ENCODE results near the gene HIKESHI. TPM values are rescaled to one million over a fixed set of nuclear protein-coding genes. Genes with fewer than 3 reads are reported as not detected.

The HIKESHI gene
- total RNA-seq, 1 experiment from 2014 or later, result 69.9 TPM

GRCh38 chr11:86374586-86374985 is 72.5 kb downstream of the HIKESHI start, which contains the start of gene CCDC81:
Gene CCDC81, plus strand, starts transcription at chr11:86374887. Its CDS starts 277 bp downstream, at chr11:86375164.
- DNase-seq (ENCODE audit: low read depth), result no peak

- no peak for DNase-seq (ENCODE audit: low read depth)
Measured at GRCh38 chr11:86377972-86378371, 75.9 kb downstream of the HIKESHI start.

- DNase-seq (ENCODE audit: low read depth), result no peak
Measured at GRCh38 chr11:86380295-86381059, 78.4 kb downstream of the HIKESHI start.

- no peak for DNase-seq (ENCODE audit: low read depth)
Measured at GRCh38 chr11:86383041-86383955, 81.3 kb downstream of the HIKESHI start.

- no peak for DNase-seq (ENCODE audit: low read depth)
Measured at GRCh38 chr11:86386283-86386682, 84.2 kb downstream of the HIKESHI start.

- no peak for DNase-seq (ENCODE audit: low read depth)
Measured at GRCh38 chr11:86386746-86387145, 84.7 kb downstream of the HIKESHI start.

DNA sequence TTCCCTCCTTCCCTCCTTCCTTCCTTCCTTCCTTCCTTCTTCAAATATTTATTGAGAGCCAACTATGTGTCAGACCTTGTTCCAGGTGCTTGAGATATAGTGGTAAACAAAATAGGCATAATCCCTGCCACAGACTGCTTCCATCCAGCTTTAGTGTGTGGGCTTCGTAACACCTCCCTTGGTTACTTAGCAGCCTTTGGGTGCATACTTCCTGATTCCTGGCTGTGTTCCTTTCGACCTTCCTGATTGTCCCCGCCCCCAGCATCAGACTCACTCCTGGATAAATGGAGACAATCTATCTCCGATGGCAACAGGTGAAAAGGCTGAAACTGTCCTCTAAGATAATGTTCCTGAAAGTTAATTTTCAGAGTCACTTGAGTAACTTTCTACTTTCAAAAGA is 86.2 kb downstream of the HIKESHI start:
- DNase-seq (ENCODE audit: low read depth), result no peak

- DNase-seq (ENCODE audit: low read depth), result no peak
Measured at GRCh38 chr11:86390487-86390886, 88.4 kb downstream of the HIKESHI start.

GRCh38 chr11:86395061-86395551 is 93.1 kb downstream of the HIKESHI start:
- no peak for DNase-seq (ENCODE audit: low read depth)

Other genes starting within 250 kb of the HIKESHI start
- 147 and 151 TPM in 2 replicates for gene PICALM, start 233.2 kb upstream of the HIKESHI start, total RNA-seq (2014; rRNA removed; shearing (Covaris generic))
- gene EED, start 57.5 kb upstream of the HIKESHI start, total RNA-seq (2014; rRNA removed; shearing (Covaris generic)), result 27.7 and 33.1 TPM in 2 replicates
- 0.29 and 0.39 TPM in 2 replicates for gene CCDC81, start 72.6 kb downstream of the HIKESHI start, total RNA-seq (2014; rRNA removed; shearing (Covaris generic))